LNCaP clone FGC (cell line): ENCODE results near the gene SMAD3.

Source experiments
- DNase-seq: peaks from one replicate; pipeline ENCODE4 v3.0.0-alpha.2; 2011; ENCODE audit warnings: low read depth
- H3K4me3 ChIP-seq: 2 replicates; pipeline ENCODE4 v1.5.1; 2011; ENCODE audit warnings: mild to moderate bottlenecking, low read depth, low read length, control low read depth
- TF ChIP-seq, protein P1 (sequence below): IDR thresholded peaks from 2 replicates; pipeline ENCODE4 v1.5.1; 2012; ENCODE audit warnings: mild to moderate bottlenecking; ENCODE audit not compliant: control insufficient read depth, insufficient read depth; ENCODE audit errors: extremely low read depth

SMAD3 gene

DNA sequence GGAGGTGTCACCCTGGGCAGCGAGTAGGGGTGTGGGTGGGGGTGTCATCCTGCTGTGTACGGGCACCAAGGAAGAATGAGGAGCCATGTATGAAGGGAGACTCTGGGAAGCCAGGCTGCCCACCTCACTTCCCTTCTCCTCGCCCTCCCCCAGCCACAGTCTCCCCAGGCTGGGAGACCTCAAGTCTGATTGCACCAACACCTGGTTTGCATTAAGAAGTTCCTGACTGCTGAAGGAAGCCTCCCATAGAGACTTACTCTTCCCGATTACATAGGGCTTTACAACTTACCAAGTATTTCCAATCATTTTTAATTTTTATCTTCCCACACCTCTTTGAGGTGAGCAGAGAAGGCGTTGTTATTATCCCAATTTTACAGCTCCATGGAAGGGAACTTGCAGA, 29.5 kb upstream of the SMAD3 start:
- no peak overlapping the region for H3K4me3 ChIP-seq
- TF ChIP-seq, protein P1, sequence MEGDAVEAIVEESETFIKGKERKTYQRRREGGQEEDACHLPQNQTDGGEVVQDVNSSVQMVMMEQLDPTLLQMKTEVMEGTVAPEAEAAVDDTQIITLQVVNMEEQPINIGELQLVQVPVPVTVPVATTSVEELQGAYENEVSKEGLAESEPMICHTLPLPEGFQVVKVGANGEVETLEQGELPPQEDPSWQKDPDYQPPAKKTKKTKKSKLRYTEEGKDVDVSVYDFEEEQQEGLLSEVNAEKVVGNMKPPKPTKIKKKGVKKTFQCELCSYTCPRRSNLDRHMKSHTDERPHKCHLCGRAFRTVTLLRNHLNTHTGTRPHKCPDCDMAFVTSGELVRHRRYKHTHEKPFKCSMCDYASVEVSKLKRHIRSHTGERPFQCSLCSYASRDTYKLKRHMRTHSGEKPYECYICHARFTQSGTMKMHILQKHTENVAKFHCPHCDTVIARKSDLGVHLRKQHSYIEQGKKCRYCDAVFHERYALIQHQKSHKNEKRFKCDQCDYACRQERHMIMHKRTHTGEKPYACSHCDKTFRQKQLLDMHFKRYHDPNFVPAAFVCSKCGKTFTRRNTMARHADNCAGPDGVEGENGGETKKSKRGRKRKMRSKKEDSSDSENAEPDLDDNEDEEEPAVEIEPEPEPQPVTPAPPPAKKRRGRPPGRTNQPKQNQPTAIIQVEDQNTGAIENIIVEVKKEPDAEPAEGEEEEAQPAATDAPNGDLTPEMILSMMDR: no peak
- no peak for DNase-seq

DNA sequence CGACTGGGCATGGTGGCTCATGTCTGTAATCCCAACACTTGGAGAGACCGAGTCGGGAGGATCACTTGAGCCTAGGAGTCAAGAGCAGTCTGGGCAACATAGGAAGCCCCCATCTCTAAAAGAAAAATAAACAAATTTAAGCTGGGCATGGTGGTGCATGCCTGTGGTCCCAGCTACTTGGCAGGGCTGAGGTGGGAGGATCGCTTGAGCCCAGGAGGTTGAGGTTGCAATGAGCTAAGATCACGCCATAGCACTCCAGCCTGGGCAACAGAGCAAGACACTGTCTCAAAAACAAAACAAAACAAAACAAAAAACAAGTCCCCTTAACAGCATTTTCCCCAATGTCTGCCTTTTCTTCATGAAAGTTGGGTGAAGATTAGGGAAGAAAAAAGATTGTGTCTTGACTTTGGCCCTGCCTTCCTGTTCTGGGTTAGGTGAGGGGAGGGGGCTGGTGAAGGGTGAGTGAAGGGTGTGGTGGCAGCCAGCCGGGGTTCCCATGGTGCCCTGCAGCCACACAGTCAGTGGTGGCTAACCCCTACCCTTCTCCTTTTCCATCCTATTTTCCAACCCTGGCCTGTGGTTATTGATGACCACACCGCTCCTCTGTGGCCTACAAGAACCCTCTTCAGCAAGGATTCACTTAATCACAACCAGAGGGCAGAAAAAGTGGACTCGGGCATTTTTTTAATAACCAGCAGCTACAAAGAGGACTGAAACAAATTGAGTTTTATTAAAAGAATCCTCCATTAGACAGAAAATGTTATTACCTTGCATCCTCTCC, 28.4 kb upstream of the SMAD3 start:
- H3K4me3 ChIP-seq: no peak overlapping the region
- DNase-seq: no peak
- TF ChIP-seq, protein P1: no peak

GRCh38 chr15:67037694-67038093, 27.7 kb upstream of the SMAD3 start:
- no peak overlapping the region for H3K4me3 ChIP-seq
- TF ChIP-seq, protein P1: no peak
- DNase-seq: no peak

GRCh38 chr15:67038736-67039135, 26.7 kb upstream of the SMAD3 start:
- TF ChIP-seq, protein P1: no peak
- no peak overlapping the region for H3K4me3 ChIP-seq
- DNase-seq: no peak

DNA sequence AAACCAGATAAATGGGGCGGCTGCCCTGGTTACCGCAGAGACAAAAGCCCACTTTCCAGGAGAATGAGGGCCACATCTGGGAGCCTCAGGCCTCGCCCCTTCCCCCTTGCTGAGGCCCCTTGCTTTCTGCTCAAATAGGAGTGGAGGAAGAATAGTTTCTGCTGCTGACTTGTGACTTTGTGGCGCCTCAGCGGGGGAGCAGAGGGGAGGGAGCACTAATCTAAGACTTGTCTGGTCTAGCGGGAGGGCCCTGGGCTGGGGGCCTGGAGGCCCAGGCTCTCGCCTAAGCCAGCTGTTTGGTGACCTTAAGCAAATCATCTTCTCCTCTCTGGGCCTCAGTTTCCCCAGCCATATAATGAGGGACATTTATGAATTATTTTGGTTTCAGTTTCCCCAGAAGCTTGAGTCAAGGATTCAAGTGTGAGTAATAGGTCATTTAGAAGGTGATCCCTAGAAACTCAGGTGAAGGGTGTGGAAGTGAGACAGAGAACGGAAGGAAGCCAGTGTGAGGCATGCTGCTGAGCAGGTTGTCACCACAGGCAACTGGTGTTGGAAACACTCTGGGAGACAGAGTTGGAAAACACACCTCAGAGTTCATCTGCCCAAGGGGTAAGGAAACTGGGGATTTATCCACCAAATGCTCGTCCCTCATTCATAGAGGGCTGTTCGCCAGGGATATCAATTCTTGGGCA, 25.9 kb upstream of the SMAD3 start:
- no peak for DNase-seq
- no peak overlapping the region for H3K4me3 ChIP-seq

DNA sequence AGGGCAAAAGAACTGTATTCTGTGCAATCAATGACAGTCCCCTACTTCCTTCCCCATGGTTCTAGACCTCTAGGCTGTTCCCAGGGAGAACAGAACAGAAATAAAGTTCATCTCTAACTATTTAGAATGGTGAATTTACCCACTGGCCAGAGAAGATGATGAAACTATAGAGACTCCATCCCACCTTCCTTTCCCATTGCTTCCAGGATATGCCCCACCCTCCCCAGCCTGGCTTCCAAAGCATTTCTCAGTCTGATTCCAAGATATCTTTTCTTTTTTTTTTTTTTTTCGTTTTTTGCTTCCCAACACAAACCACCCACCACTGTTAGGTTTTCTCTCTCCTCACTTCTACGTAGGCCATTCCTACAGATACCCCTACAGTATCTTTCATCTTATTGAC, 25.1 kb upstream of the SMAD3 start:
- no peak for DNase-seq
- TF ChIP-seq, protein P1: no peak
- no peak overlapping the region for H3K4me3 ChIP-seq

More for the DNA sequence above, 25.9 kb upstream of the SMAD3 start:
- TF ChIP-seq, protein P1: no peak
